ENCODE results near the gene KCNH4. TPM values are rescaled to one million over a fixed set of nuclear protein-coding genes. Genes with fewer than 3 reads are reported as not detected.

KCNH4 gene
- total RNA-seq, 6 experiments from 2014 or later, result 0.11 TPM; not detected in 5

DNA sequence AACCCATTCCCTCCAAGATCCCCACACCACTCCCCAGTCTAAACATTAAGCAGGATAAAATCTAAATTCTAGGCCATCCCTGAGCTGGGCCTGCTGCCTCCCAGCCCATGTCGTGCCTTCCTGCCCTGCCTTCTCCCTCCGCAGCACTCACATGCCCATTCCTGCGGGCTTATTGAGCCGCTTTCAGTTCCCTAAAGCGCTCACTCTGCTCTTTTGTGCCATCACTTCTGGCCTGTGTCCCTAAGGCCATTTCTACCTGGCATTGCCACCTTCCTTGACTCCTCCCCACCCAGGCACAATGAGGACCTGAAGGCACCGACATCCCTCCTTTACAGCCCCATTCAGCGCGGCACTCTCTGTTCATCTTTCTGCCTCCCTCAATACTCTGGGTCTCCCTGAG lies 13.1 kb downstream of the KCNH4 start:
- no peak for TF ChIP-seq POLR2A (IDR thresholded peaks at IDR 0.05)
- TF ChIP-seq, protein P1, sequence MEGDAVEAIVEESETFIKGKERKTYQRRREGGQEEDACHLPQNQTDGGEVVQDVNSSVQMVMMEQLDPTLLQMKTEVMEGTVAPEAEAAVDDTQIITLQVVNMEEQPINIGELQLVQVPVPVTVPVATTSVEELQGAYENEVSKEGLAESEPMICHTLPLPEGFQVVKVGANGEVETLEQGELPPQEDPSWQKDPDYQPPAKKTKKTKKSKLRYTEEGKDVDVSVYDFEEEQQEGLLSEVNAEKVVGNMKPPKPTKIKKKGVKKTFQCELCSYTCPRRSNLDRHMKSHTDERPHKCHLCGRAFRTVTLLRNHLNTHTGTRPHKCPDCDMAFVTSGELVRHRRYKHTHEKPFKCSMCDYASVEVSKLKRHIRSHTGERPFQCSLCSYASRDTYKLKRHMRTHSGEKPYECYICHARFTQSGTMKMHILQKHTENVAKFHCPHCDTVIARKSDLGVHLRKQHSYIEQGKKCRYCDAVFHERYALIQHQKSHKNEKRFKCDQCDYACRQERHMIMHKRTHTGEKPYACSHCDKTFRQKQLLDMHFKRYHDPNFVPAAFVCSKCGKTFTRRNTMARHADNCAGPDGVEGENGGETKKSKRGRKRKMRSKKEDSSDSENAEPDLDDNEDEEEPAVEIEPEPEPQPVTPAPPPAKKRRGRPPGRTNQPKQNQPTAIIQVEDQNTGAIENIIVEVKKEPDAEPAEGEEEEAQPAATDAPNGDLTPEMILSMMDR (IDR thresholded peaks at IDR 0.05), result no peak
- H3K36me3 ChIP-seq, result no peaks in the 10 kb centered on the region
- ATAC-seq, result no peak

DNA sequence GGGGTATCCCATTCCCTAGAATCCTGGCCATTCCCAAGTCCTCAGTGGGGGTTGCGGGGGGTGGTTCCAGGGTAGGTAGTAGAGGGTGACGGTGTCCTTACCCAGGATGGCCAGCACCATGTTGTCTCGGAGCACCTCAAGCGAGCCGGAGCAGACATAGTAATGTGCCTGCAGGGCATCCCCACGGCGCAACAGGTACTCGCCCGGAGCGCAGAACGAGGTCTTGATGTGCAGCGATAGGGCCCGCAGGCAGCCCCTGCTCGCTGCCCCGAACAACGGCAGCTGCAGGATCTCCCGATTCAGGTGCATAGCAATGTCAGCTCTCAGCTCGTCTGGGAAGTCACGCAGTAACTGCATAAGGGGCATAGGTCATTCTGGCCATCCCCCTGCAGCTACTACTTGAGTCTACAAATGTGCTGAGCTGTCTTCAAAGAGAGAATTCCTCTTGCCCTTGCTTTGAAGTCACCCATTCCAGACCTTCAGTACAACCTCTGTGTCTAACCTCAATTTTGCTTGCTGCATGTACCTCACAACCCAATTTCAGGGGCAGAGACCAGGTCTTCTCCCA lies 14.7 kb downstream of the KCNH4 start:
- no peak for TF ChIP-seq POLR2A (IDR thresholded peaks at IDR 0.05)
- TF ChIP-seq, protein P1 (IDR thresholded peaks at IDR 0.05), result no peak

More for the DNA sequence above, 13.1 kb downstream of the KCNH4 start:
- DNase-seq, result no peak
- Histone ChIP-seq H3K9me3 (no peaks in the 10 kb centered on the region), H3K27me3 (no peaks in the 10 kb centered on the region), H3K4me3 (no peak overlapping the region), H3K27ac (no peak overlapping the region), H3K4me1 (no peaks in the 10 kb centered on the region)
- WGBS (ENCODE audit: insufficient coverage, low coverage, low lambda C conversion rate, missing lambda C conversion rate), result 83% methylated on average over 8 of the region's 8 CpGs
- intact Hi-C loops (cut with DNase I), result no loop called here

DNA sequence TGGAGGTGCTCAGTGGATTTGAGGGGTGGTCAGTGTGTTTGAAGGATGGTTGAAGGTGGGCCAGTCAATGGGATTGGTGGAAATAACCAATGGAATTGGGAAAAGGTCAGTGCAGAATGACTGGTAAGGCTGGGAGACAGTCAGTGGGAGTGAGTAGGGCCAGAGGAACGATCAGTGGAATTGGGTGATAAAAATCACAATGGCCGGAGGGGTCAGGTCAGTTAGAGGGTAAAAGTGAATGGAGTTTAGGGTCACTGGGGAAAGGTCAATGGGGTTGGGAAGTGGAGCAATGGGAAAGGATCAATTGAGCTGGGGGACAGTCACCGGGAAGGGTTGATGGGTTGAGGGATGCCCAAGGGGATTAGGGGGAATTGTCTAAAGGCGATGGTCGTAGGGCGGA lies 15.2 kb downstream of the KCNH4 start:
- TF ChIP-seq POLR2A (IDR thresholded peaks at IDR 0.05), result no peak
- TF ChIP-seq, protein P1 (IDR thresholded peaks at IDR 0.05), result no peak
- Histone ChIP-seq H3K27me3 (no peaks in the 10 kb centered on the region), H3K9me3 (no peaks in the 10 kb centered on the region), H3K36me3 (no peaks in the 10 kb centered on the region), H3K4me3 (no peak overlapping the region), H3K4me1 (no peaks in the 10 kb centered on the region), H3K27ac (no peak overlapping the region)
- no peak for ATAC-seq
- no peak for DNase-seq
- intact Hi-C loops (cut with DNase I), result no loop called here
- 77% methylated on average over 6 of the region's 6 CpGs for WGBS (ENCODE audit: insufficient coverage, low coverage, low lambda C conversion rate, missing lambda C conversion rate)

More for the DNA sequence above, 14.7 kb downstream of the KCNH4 start:
- Histone ChIP-seq H3K27me3 (no peaks in the 10 kb centered on the region), H3K4me1 (no peaks in the 10 kb centered on the region), H3K36me3 (no peaks in the 10 kb centered on the region), H3K4me3 (no peak overlapping the region), H3K27ac (no peak overlapping the region), H3K9me3 (no peaks in the 10 kb centered on the region)
- intact Hi-C loops (cut with DNase I), result no loop called here
- ATAC-seq (peak in 1 of 4 donors; percentile 7), DNase-seq (no peak)
- WGBS (ENCODE audit: insufficient coverage, low coverage, low lambda C conversion rate, missing lambda C conversion rate), result no CpG with 5 or more reads among the region's 19 CpGs

DNA sequence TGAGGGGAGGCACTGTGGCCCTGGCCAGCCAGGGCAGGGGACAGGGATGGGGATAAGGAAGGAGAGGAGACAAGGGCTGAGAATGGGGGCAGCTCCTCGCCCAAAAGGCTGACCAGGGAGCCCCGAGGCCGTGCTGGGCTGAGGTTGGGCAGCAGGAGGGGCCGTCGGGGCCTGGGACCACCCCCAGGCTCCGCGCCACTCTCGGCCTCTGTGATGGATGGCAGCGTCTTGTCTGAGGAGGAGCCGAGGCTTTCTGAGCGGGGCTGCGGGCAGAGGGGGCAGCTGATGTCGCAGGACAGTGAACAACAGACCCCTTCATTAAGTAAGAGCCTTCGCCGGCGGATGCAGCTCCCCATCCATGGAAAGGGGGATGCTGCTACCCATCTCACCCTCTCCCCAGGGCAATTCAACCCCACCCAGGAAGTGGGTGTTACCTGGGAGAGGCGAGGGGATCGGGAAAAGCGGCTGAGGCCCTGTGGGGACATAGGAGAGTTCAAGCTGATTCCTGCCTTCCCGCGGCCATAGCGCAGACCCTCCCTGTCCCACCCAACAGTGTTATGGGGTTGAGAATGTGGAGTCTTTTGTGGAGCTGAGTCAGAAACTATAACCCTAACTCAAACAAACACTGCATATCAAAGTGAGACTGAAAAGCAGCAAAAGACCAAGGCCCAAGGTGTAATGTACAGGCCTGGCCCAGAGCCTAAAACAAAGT lies 17.1 kb downstream of the KCNH4 start:
- ATAC-seq (no peak), DNase-seq (no peak)
- Histone ChIP-seq H3K27ac (no peak overlapping the region), H3K4me3 (no peak overlapping the region), H3K27me3 (no peaks in the 10 kb centered on the region), H3K36me3 (no peaks in the 10 kb centered on the region), H3K9me3 (no peaks in the 10 kb centered on the region), H3K4me1 (no peaks in the 10 kb centered on the region)
- 45% methylated on average over 8 of the region's 22 CpGs for WGBS (ENCODE audit: insufficient coverage, low coverage, low lambda C conversion rate, missing lambda C conversion rate)
- intact Hi-C loops (cut with DNase I), result no loop called here
- TF ChIP-seq, protein P1 (IDR thresholded peaks at IDR 0.05), result no peak
- TF ChIP-seq POLR2A (IDR thresholded peaks at IDR 0.05), result no peak
